Stimulated activated naive CD4-positive, alpha-beta T cell treated with Interleukin-2 at 50 U/mL for 16 hours (primary cell): ENCODE data around the gene NIT1.

ENCODE experiments used
- DNase-seq: peaks from one replicate; lab custom pipeline; 2025; lab: John Stamatoyannopoulos, UW

Gene NIT1, protein sequence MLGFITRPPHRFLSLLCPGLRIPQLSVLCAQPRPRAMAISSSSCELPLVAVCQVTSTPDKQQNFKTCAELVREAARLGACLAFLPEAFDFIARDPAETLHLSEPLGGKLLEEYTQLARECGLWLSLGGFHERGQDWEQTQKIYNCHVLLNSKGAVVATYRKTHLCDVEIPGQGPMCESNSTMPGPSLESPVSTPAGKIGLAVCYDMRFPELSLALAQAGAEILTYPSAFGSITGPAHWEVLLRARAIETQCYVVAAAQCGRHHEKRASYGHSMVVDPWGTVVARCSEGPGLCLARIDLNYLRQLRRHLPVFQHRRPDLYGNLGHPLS

DNA sequence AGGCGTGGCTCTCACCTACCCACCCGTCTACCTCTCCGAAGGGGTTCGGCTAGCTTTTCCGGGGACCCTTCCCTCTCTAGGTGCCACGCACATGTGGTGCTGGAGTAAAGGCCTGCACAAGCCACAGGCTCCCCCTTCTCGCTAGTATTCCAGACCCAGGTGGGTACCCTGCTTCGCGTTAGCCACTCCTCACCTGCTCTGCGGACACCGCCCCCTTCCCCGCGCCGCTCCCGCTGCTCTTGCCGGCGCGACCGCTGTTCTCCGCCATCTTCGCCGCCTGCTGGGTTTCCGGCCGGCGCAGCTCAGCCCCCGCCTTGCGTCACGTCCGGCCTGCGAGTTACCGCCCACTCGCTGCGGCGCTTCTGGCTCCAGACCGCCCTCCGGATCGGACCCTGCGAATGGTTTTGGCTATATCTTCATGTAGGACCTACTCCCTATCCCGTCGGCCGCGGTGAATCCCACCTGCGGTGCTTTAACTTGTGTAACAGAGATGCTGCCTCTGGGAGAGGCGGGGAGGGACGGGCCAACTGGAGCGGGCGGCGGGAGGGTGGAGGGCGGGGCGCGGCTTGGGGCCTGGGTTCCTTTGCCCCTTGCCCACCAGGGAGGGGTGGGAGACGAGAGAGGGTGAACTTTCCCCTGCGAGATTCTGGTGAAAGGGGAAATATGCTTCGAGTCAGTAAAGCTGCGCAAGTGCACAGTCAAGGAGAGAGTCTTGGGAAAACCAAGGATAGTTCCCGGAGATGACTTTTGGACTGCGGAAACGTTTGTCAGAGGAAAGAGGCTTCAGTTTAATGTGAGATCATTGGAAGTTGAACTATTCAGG is at the start of gene NIT1, which contains the start of gene PFDN2:
NIT1 (plus strand) TSS at position 347 of the 823 bp plus-strand sequence; CDS start at position 419, 72 bp downstream.
PFDN2 (minus strand) TSS at position 279 of the 823 bp plus-strand sequence; CDS start at position 268, 11 bp downstream.
- DNase-seq: peak; percentile 85

GRCh38 chr1:161068306-161069234 is 49.3 kb upstream of the NIT1 start:
- DNase-seq: peak; percentile 74

GRCh38 chr1:161069241-161069640 is 48.7 kb upstream of the NIT1 start:
- DNase-seq: no peak

GRCh38 chr1:161069731-161070270 is 48.1 kb upstream of the NIT1 start, which contains the start of gene ARHGAP30:
Gene ARHGAP30 (minus strand): TSS chr1:161069891. CDS start chr1:161069624, 267 bp downstream.
- peak; percentile 79 for DNase-seq

DNA sequence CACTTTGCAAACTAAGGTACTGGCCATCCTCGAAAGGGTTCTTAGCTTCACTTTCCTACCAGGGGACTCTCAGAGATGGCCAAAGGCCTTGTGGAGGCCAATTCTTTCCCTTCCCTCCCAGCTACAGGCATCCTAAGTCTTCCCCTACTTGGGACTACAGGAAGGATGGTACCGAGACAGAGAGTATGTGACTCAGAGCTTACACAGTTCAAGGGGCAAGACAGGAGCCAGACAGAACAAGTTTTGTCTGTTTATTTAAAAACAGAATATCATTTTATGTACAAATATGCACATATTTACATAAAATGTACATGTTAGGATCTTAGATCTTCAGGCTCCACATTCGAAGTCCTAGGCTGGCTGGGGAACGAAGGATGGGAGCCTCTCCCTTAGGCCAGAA is 47.1 kb upstream of the NIT1 start:
- DNase-seq: no peak

GRCh38 chr1:161071886-161072371 is 46.0 kb upstream of the NIT1 start:
- peak; percentile 23 for DNase-seq

DNA sequence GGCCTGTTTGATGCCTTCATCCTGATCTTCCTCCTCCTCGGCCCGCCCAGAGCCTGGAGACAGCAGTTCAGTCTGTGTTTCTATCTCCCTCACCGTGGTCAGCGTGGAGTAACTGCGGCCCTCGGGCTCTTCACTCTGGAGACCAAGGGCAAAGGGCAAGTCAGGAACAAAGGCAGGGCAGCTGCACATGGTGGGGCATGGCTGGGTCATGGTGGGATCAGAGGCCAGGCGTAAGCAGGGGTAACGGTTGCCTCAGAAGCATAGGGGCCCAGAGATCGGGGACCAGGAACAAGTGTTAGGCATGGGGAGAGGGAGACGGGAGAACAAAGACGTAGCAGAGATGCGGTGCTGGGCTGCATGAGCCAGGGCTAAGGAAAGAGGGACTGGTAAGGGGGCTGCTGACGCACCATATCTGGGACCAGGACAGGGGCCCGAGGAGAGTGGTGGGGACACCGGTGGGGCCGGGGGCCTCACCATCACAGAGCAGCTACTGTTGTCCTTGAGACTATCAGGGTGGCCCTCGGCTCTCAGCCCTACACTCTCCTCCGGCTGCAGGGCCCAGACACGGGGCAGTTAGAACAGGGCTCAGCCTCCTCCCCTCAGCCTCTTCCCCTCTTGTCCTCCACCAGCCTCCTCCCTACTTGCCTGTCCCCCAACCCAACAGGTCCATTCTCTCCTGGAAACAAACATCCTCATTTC is 45.0 kb upstream of the NIT1 start:
- no peak for DNase-seq

- DNase-seq: no peak
Measured at GRCh38 chr1:161073474-161074121, 44.3 kb upstream of the NIT1 start.

DNA sequence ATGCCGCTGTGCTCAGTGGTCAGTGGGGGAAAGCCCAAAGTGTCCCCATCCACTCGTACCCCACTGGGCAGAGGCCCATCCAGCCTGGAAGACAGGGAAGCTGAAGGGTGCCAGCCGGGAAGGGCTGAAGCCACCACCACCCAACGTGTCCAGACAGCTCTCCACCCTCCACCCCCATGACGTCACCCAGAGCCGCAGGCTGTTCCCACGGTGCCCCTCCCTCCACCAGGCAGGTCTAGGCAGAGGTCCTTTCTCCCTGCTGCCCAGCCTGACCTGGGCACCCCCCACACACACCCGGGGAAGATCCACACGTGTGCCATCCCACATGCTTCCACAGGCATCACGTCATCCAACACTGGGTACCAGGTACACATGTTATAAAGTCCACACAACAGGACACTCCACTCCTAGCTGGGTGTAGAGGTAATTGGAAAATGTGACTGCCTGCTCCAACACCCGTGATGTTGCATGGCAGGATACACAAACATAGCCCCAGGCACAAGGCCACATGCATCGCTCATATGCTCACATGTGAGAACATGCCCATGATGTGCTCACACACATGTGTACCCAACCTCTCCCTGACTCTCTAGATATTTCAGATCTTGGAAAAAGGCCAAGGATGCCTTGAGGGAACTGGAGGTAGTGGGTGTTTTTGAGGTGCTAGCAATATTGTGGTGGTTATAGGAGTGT is 43.1 kb upstream of the NIT1 start:
- DNase-seq: no peak

- DNase-seq: no peak
Measured at GRCh38 chr1:161076410-161076809, 41.5 kb upstream of the NIT1 start.

- DNase-seq: no peak
Measured at GRCh38 chr1:161077426-161077825, 40.5 kb upstream of the NIT1 start.

DNA sequence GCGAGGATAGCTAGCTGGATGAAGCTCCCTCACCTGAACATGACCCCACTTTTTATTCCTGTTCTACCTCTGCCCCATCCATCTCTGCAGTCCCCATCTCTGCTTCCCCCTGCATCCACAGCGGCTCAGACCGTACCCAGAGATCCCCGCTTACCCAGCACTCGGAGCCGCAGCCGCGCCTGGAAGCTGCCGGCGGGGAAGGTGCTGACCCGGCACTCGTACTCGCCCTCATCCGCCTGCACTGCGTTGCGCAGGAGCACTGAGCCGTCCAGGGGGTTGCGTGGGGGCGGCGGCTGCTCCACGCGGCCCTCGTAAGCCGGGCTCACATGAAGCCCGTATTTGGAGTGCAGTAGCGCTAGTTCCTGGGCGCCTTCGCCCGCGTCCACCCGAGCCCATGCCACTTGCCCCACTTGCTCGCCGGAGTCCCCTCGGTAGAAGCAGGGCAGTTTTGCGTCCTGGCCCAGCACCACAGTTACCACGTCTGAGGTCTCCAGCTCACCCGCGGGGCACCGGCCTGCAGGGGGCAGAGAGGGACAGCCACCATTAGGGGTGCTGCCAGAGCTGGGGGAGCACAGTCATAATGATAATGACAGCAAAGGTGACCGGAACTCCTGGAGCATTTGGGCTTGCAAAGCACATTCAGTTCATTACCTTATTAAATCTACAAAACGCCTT is 38.3 kb upstream of the NIT1 start:
- no peak for DNase-seq

DNA sequence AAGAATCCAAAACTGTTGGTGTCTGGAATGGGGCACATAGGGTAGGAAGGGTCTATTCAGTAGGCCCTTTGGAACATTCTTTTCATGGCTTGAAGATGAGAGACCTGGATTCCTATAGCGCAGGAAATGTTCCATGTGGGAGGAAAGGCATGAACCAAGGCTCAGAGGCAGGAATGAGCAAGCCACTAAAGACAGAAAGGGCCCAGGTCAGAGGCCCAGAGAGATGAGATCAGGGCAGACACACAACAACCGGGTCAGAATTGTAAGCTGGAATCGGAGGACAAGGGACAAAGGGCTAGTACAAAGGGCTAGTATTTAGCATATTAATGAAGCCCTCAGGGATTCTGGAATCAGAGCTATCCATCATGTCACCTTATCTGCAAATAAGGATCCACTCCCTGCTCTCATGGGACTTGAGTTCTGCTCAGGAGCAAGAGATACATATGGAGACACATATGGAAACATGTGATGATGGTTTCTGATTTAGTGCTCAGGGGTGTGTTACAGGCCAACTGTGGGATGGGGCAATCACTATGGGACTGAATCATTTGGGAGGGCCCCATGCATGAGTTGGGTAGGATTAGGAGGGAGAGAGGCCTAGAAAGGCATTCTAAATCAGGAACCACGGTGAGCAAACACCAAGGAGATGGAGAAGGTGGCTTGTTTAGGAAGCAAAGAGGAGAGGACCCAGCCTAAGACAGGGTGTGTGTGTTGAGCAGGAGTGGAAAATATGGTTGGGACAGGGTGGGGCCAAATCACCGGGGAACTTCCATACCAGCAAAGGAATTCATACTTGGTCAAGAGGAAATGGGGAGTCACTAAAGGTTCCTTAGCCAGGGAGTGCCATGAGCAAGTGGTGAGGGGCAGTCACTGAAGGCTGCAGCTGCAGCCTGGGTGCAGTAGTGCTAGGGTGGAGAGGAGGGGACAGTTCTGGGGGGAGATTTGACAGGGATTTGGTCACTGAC is 37.2 kb upstream of the NIT1 start:
- no peak for DNase-seq

DNA sequence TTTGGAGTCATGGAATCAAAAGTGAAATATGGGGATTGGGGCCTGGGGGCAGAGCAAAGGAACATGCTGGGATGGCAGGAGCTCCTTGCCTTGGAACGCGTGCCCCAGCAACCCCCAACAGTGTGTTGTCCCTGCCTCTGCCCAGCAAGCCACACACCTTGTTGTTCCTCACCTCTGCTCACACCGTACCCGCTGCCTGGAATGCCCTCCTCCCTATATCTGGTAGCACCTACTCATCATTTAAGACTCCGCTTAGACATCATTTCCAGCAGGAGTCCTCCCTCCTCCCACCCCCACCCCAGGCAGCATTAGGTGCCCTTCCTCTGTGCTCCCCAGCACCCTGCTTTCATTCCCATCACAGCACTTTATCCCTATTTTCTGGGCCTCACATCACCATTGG is 36.4 kb upstream of the NIT1 start:
- no peak for DNase-seq

GRCh38 chr1:161082483-161082882 is 35.4 kb upstream of the NIT1 start:
- no peak for DNase-seq

DNA sequence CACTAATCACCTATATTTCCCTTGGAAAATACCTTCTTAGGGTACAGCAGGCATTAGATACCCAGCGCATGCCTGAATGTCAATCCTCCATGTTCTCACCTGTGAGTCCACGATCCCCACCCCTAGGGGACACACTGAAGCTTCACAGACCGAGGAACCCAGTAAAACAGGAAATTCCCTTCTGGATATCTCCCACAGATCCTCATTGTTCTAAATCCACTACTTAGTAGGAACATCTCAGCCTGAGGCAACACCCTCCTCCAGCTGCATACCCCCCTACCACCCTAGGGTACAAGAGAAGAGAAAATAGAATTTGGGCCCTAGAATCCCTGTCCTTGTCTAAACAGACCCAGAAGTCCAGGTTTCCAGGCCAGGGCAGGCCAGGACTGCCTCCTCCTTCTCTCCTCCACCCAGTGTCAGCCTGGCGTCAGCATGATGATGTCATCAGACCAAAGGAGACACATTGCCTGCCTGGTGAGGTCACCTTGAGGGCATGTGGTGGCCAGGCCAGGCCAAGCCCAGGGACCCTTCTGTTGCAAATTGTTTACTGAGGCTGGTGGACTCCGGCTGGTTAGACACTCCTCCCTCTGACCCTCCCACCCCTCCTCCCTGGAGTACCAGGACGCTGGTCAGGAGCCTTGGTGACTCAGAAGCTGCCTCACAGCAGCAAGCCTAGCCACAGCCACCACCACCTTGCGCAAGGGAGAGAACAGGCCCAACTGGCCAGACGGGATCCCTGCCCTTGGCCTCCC is 34.7 kb upstream of the NIT1 start:
- no peak for DNase-seq
